Bronchial epithelial cell (primary cell): ENCODE data around the gene MRC1. TPM values are rescaled to one million over a fixed set of nuclear protein-coding genes. Genes with fewer than 3 reads are reported as not detected.

Experiments used
- DNase-seq: peaks from one replicate; pipeline ENCODE4 v3.0.0-alpha.2; 2010; ENCODE audit warnings: low read depth
- FAIRE-seq: peaks from 2 replicates; lab custom pipeline; 2011; peaks lifted over from hg19 to GRCh38; lab: Jason Lieb, UNC
- H3K27me3 ChIP-seq: 2 replicates; pipeline ENCODE4 v1.5.1; 2011; ENCODE audit warnings: low read length; ENCODE audit not compliant: control insufficient read depth, insufficient read depth
- H3K36me3 ChIP-seq: 2 replicates; pipeline ENCODE4 v1.5.1; 2011; ENCODE audit warnings: low read length; ENCODE audit not compliant: control insufficient read depth, insufficient read depth
- H3K4me3 ChIP-seq: 2 replicates; pipeline ENCODE4 v1.5.1; 2011; ENCODE audit warnings: mild to moderate bottlenecking, low read depth, low read length, control low read depth
- CTCF ChIP-seq: IDR thresholded peaks from 2 replicates; pipeline ENCODE4 v1.5.1; 2011; ENCODE audit warnings: mild to moderate bottlenecking, moderate library complexity, low read length, control low read depth, inconsistent platforms; ENCODE audit not compliant: insufficient read depth, severe bottlenecking
- total RNA-seq: library from RNA; depleted of rRNA; stranded (reverse); fragments of >200 nt; gene quantifications from 2 replicates; pipeline ENCODE4 v1.2.1, GENCODE V29; 2014

MRC1 gene
- total RNA-seq, 1 donor from 2014 or later = under 0.01 TPM

- TF ChIP-seq CTCF = no peak
- no peak for FAIRE-seq
Observed at GRCh38 chr10:17833656-17834055, 24.5 kb downstream of the MRC1 start.

GRCh38 chr10:17835688-17836087 is 26.5 kb downstream of the MRC1 start:
- DNase-seq = peak; percentile 90
- no peak overlapping the region for H3K4me3 ChIP-seq
- peak; percentile 91 for FAIRE-seq
- no peaks in the 10 kb centered on the region for H3K36me3 ChIP-seq
- TF ChIP-seq CTCF = no peak
- H3K27me3 ChIP-seq = no peaks in the 10 kb centered on the region

More at GRCh38 chr10:17833656-17834055, 24.5 kb downstream of the MRC1 start:
- peak; percentile 51 for DNase-seq
- Histone ChIP-seq H3K27me3 (no peaks in the 10 kb centered on the region), H3K36me3 (no peaks in the 10 kb centered on the region), H3K4me3 (no peak overlapping the region)

- no peak for TF ChIP-seq CTCF
- no peak overlapping the region for H3K4me3 ChIP-seq
- FAIRE-seq = no peak
- DNase-seq = peak; percentile 59
- no peaks in the 10 kb centered on the region for H3K27me3 ChIP-seq
- H3K36me3 ChIP-seq = no peaks in the 10 kb centered on the region
Observed at GRCh38 chr10:17836942-17837341, 27.8 kb downstream of the MRC1 start.

GRCh38 chr10:17838080-17838648 is 29.0 kb downstream of the MRC1 start:
- no peak for DNase-seq
- no peaks in the 10 kb centered on the region for H3K36me3 ChIP-seq
- no peak for TF ChIP-seq CTCF

GRCh38 chr10:17841050-17841449 is 31.9 kb downstream of the MRC1 start:
- FAIRE-seq (peak; percentile 18), DNase-seq (peak; percentile 59)
- TF ChIP-seq CTCF = no peak
- H3K36me3 ChIP-seq = no peaks in the 10 kb centered on the region
- H3K4me3 ChIP-seq = no peak overlapping the region
- no peaks in the 10 kb centered on the region for H3K27me3 ChIP-seq

More at GRCh38 chr10:17838080-17838648, 29.0 kb downstream of the MRC1 start:
- FAIRE-seq = no peak
- Histone ChIP-seq H3K4me3 (no peak overlapping the region), H3K27me3 (no peaks in the 10 kb centered on the region)

- TF ChIP-seq CTCF = no peak
- DNase-seq (no peak), FAIRE-seq (no peak)
- Histone ChIP-seq H3K36me3 (no peaks in the 10 kb centered on the region), H3K4me3 (no peak overlapping the region), H3K27me3 (no peaks in the 10 kb centered on the region)
Observed at GRCh38 chr10:17842641-17843040, 33.5 kb downstream of the MRC1 start.
